ENCODE results near the gene RBMS3. TPM values are rescaled to one million over a fixed set of nuclear protein-coding genes. Genes with fewer than 3 reads are reported as not detected.

Gene RBMS3
- total RNA-seq, 3 donors from 2014 or later: 4.6 to 53.6 (median 11.7) TPM

DNA sequence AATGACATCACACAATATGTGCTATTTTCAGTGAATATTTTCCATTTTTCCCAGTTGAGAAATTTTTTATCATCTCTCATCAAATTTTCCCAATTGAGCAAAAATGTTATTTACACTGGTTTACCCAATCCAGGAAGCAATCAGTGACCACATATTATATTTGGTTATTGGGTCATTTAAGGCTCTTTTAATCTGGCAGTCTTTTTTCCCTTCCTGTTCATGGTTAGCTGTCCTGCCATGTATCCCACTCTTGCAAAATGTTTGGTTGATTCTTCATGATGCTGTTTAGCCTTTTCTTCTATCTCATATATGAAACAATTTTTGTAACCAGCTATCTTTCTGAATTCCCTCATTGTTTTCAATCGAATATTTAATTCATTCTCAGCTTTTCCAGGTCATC is 626.0 kb downstream of the RBMS3 start:
- no peak for DNase-seq
- Histone ChIP-seq H3K36me3 (ENCODE audit: low read depth) (no peaks in the 10 kb centered on the region), H3K9me3 (no peaks in the 10 kb centered on the region), H3K4me3 (no peak overlapping the region), H3K4me1 (ENCODE audit: low read depth) (no peaks in the 10 kb centered on the region)
- ATAC-seq: no peak
- intact Hi-C loops (cut with DNase I, micrococcal nuclease): no loop called here
- TF ChIP-seq, protein P1, sequence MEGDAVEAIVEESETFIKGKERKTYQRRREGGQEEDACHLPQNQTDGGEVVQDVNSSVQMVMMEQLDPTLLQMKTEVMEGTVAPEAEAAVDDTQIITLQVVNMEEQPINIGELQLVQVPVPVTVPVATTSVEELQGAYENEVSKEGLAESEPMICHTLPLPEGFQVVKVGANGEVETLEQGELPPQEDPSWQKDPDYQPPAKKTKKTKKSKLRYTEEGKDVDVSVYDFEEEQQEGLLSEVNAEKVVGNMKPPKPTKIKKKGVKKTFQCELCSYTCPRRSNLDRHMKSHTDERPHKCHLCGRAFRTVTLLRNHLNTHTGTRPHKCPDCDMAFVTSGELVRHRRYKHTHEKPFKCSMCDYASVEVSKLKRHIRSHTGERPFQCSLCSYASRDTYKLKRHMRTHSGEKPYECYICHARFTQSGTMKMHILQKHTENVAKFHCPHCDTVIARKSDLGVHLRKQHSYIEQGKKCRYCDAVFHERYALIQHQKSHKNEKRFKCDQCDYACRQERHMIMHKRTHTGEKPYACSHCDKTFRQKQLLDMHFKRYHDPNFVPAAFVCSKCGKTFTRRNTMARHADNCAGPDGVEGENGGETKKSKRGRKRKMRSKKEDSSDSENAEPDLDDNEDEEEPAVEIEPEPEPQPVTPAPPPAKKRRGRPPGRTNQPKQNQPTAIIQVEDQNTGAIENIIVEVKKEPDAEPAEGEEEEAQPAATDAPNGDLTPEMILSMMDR (IDR thresholded peaks at IDR 0.05): no peak

DNA sequence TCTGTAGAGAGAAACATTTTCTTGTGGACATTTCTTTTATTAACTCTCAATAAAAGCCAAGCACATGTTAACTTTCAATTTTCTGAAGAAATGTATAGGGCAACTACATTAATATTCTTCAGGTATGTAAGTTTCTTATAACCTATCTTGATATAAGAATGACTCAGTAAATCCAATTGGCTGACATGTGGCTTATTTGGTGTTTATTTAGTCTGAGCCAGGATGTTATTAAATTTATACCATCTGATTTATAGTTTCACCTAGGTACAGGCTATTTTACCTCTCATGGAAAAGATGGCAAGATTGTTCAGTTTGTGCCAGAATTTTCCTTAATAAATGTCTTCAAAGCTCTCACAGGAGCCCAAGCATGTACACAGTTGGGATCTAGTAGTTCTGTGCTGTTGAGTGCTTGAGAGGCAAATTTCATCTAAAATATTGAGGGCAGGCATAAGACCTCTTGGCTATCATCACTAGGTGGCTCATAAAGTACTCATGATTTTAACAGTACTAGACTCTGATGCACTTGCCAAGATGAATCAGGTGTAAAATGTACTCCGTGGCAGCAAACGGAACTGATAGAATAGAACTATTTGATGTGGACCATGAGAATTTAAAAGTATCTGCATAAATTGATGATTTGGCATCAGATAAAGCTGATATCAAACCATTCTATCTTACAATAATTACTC is 631.9 kb downstream of the RBMS3 start:
- Histone ChIP-seq H3K36me3 (ENCODE audit: low read depth) (no peaks in the 10 kb centered on the region), H3K4me1 (ENCODE audit: low read depth) (no peaks in the 10 kb centered on the region), H3K9me3 (no peaks in the 10 kb centered on the region), H3K4me3 (no peak overlapping the region)
- DNase-seq (no peak), ATAC-seq (no peak)
- intact Hi-C loops (cut with DNase I, micrococcal nuclease): no loop called here
- TF ChIP-seq, protein P1 (IDR thresholded peaks at IDR 0.05): no peak

DNA sequence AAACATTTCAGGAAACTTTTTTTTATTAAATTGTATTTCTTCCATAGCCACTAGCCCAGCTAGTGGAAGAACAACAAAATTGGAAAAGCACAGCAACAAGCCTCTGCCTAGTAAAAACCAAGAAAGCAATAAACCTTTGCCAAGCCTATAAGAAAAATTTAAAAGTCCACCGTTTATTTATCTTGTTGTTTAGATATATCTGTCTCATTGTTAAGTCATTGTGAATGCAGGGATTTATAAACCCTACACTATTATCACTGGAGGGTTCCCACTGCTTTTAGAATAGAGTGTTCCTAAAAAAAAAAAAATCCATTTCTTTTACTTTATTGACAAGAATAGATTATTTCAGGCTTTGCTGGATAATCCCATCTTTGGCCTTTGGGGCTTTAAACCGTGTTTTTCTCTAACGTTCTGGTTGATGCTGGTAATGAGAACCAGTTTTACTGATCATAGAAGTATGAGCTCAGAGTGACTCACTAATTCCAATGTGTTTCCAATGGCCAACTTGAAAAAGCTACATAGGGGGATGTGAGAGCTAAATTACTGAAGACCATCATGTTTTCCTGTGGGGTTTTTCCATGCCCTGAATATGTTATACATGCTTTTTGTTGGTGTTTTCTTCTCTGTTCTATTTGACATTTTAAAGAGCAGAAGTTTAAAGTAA is 634.1 kb downstream of the RBMS3 start:
- Histone ChIP-seq H3K36me3 (ENCODE audit: low read depth) (no peaks in the 10 kb centered on the region), H3K9me3 (no peaks in the 10 kb centered on the region), H3K4me1 (ENCODE audit: low read depth) (no peaks in the 10 kb centered on the region), H3K4me3 (no peak overlapping the region)
- DNase-seq: no peak
- no peak for ATAC-seq
- intact Hi-C loops (cut with DNase I, micrococcal nuclease): no loop called here
- TF ChIP-seq, protein P1 (IDR thresholded peaks at IDR 0.05): no peak

DNA sequence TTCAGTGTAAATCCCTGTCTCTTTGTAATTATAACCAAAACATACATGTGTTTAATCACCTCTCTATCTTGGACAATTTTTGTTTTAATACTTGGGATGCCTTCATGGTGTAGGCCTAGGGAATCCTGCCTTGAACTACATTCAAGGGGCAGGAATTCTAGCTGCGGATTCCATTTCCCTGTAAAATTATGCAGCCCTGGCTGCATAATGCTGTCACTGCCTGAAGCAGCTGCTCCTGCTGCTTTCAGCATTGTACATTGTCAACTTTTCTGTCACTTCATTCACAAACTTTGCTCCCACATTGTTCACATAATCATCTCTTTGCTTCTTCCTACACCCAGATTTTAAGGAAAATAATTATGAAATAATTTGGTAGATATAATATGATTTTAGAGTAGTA is 638.7 kb downstream of the RBMS3 start:
- Histone ChIP-seq H3K4me3 (no peak overlapping the region), H3K36me3 (ENCODE audit: low read depth) (no peaks in the 10 kb centered on the region), H3K9me3 (no peaks in the 10 kb centered on the region), H3K4me1 (ENCODE audit: low read depth) (no peaks in the 10 kb centered on the region)
- DNase-seq: no peak
- intact Hi-C loops (cut with DNase I, micrococcal nuclease): no loop called here
- TF ChIP-seq, protein P1 (IDR thresholded peaks at IDR 0.05): no peak
- ATAC-seq: no peak

DNA sequence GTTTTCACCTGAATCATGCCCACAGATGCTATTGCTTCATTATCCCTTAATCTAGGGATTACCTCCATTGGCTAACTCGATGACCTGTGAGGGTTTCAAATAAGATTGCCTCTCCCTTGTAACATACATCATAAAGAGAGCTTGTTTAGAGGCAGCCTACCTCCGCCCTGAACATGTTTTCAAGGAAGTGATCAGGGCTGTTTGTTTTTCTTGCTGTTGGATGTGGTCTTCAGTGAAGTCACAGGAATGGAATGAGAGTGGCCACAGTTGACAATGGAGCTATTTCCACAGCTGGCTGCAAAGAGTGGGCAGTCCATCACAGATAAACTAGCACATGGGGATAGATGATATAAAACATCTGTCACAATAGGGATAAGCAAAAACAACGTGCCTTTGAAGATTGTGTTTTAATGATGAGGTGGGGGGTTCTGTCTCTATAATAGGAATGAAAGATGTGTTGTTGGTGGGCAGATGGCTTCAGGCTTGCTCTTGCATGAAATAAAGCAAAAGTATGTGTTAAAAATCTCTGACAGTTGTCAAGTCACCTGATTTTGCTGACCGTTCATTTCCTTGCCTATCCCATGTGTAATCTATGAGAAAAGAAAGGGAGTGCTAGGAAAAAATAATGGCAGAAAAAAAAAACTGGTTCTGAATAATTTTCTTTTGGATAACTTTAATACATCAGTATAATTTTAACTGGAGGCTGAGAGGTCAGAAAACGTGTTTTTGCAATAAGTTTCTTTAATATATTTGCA is 642.3 kb downstream of the RBMS3 start:
- Histone ChIP-seq H3K36me3 (ENCODE audit: low read depth) (no peaks in the 10 kb centered on the region), H3K4me3 (no peak overlapping the region), H3K4me1 (ENCODE audit: low read depth) (no peaks in the 10 kb centered on the region), H3K9me3 (no peaks in the 10 kb centered on the region)
- intact Hi-C loops (cut with DNase I, micrococcal nuclease): no loop called here
- TF ChIP-seq, protein P1 (IDR thresholded peaks at IDR 0.05): no peak
- DNase-seq (peak in 1 of 3 donors; percentile 2), ATAC-seq (peak; percentile 29)
